ENCODE data around the gene SENP8. TPM values are rescaled to one million over a fixed set of nuclear protein-coding genes. Genes with fewer than 3 reads are reported as not detected.

Gene SENP8
- total RNA-seq, 2 experiments from 2014 or later = 1.2 to 1.3 TPM

- no peaks in the 10 kb centered on the region for H3K36me3 Mint-ChIP-seq (ENCODE audit: low read depth)
- no peaks in the 10 kb centered on the region for H3K27me3 Mint-ChIP-seq
- ChIA-PET CTCF (interaction anchor here (0.6 to 1.2 kb wide), 4 partner anchors 12 to 544 kb away, joined by 3 to 4 read pairs (median 3); no protein-coding TSS in a partner anchor), POLR2A (no interaction called here)
- no peak overlapping the region for H3K4me3 Mint-ChIP-seq
- no peaks in the 10 kb centered on the region for H3K9me3 Mint-ChIP-seq
- no peak for DNase-seq
- H3K27ac Mint-ChIP-seq = no peak overlapping the region
- H3K4me1 Mint-ChIP-seq = no peaks in the 10 kb centered on the region
Observed at GRCh38 chr15:72127724-72128322, 9.6 kb downstream of the SENP8 start.

- H3K27me3 Mint-ChIP-seq = no peaks in the 10 kb centered on the region
- no peaks in the 10 kb centered on the region for H3K36me3 Mint-ChIP-seq (ENCODE audit: low read depth)
Observed at GRCh38 chr15:72128359-72128758, 10.2 kb downstream of the SENP8 start.

GRCh38 chr15:72130272-72130671, 12.1 kb downstream of the SENP8 start:
- no peaks in the 10 kb centered on the region for H3K27me3 Mint-ChIP-seq
- ChIA-PET CTCF (interaction anchor here (0.6 to 1.2 kb wide), 2 partner anchors 38 to 391 kb away, joined by 3 to 4 read pairs; no protein-coding TSS in a partner anchor), POLR2A (no interaction called here)
- no peaks in the 10 kb centered on the region for H3K36me3 Mint-ChIP-seq (ENCODE audit: low read depth)
- no peak overlapping the region for H3K4me3 Mint-ChIP-seq
- no peak overlapping the region for H3K27ac Mint-ChIP-seq
- no peaks in the 10 kb centered on the region for H3K9me3 Mint-ChIP-seq
- no peak for DNase-seq
- H3K4me1 Mint-ChIP-seq = no peaks in the 10 kb centered on the region

More at GRCh38 chr15:72128359-72128758, 10.2 kb downstream of the SENP8 start:
- ChIA-PET CTCF (interaction anchor here (0.6 to 1.4 kb wide), 4 partner anchors 8 to 543 kb away, joined by 3 to 9 read pairs (median 3); no protein-coding TSS in a partner anchor), POLR2A (no interaction called here)
- H3K9me3 Mint-ChIP-seq = no peaks in the 10 kb centered on the region
- H3K27ac Mint-ChIP-seq = no peak overlapping the region
- H3K4me3 Mint-ChIP-seq = no peak overlapping the region
- no peak for DNase-seq
- H3K4me1 Mint-ChIP-seq = no peaks in the 10 kb centered on the region

- no peaks in the 10 kb centered on the region for H3K36me3 Mint-ChIP-seq (ENCODE audit: low read depth)
- POLR2A ChIA-PET = no interaction called here
- no peaks in the 10 kb centered on the region for H3K9me3 Mint-ChIP-seq
Observed at GRCh38 chr15:72131922-72132321, 13.7 kb downstream of the SENP8 start.

GRCh38 chr15:72133211-72133610, 15.0 kb downstream of the SENP8 start:
- H3K27ac Mint-ChIP-seq = no peak overlapping the region
- DNase-seq = no peak
- ChIA-PET CTCF (no interaction called here), POLR2A (no interaction called here)
- no peaks in the 10 kb centered on the region for H3K9me3 Mint-ChIP-seq
- H3K4me3 Mint-ChIP-seq = no peak overlapping the region
- no peaks in the 10 kb centered on the region for H3K4me1 Mint-ChIP-seq
- H3K36me3 Mint-ChIP-seq (ENCODE audit: low read depth) = no peaks in the 10 kb centered on the region
- H3K27me3 Mint-ChIP-seq = no peaks in the 10 kb centered on the region

More at GRCh38 chr15:72131922-72132321, 13.7 kb downstream of the SENP8 start:
- H3K4me3 Mint-ChIP-seq = no peak overlapping the region
- H3K27ac Mint-ChIP-seq = no peak overlapping the region
- CTCF ChIA-PET = no interaction called here
- no peaks in the 10 kb centered on the region for H3K4me1 Mint-ChIP-seq
- no peaks in the 10 kb centered on the region for H3K27me3 Mint-ChIP-seq
- DNase-seq = no peak

- no peaks in the 10 kb centered on the region for H3K27me3 Mint-ChIP-seq
- DNase-seq = no peak
- no peaks in the 10 kb centered on the region for H3K4me1 Mint-ChIP-seq
- no peak overlapping the region for H3K27ac Mint-ChIP-seq
- no peaks in the 10 kb centered on the region for H3K36me3 Mint-ChIP-seq (ENCODE audit: low read depth)
- H3K9me3 Mint-ChIP-seq = no peaks in the 10 kb centered on the region
- ChIA-PET CTCF (no interaction called here), POLR2A (no interaction called here)
- H3K4me3 Mint-ChIP-seq = no peak overlapping the region
Observed at GRCh38 chr15:72135719-72136118, 17.5 kb downstream of the SENP8 start.

GRCh38 chr15:72136170-72137051, 18.2 kb downstream of the SENP8 start:
- ChIA-PET CTCF (no interaction called here), POLR2A (no interaction called here)
- no peak overlapping the region for H3K27ac Mint-ChIP-seq

GRCh38 chr15:72139667-72140066, 21.5 kb downstream of the SENP8 start:
- Mint-ChIP-seq H3K4me1 (no peaks in the 10 kb centered on the region), H3K4me3 (no peak overlapping the region), H3K27ac (no peak overlapping the region), H3K36me3 (ENCODE audit: low read depth) (no peaks in the 10 kb centered on the region), H3K27me3 (no peaks in the 10 kb centered on the region), H3K9me3 (no peaks in the 10 kb centered on the region)
- no peak for DNase-seq
- CTCF ChIA-PET = interaction anchor here (1.1 to 1.5 kb wide), 2 partner anchors 12 to 20 kb away, joined by 3 read pairs; no protein-coding TSS in a partner anchor
- POLR2A ChIA-PET = no interaction called here

More at GRCh38 chr15:72136170-72137051, 18.2 kb downstream of the SENP8 start:
- Mint-ChIP-seq H3K4me1 (no peaks in the 10 kb centered on the region), H3K4me3 (no peak overlapping the region), H3K9me3 (no peaks in the 10 kb centered on the region), H3K36me3 (ENCODE audit: low read depth) (no peaks in the 10 kb centered on the region), H3K27me3 (no peaks in the 10 kb centered on the region)
- no peak for DNase-seq

- Mint-ChIP-seq H3K4me1 (no peaks in the 10 kb centered on the region), H3K27me3 (no peaks in the 10 kb centered on the region), H3K4me3 (no peak overlapping the region), H3K36me3 (ENCODE audit: low read depth) (no peaks in the 10 kb centered on the region), H3K9me3 (no peaks in the 10 kb centered on the region), H3K27ac (no peak overlapping the region)
- ChIA-PET POLR2A (no interaction called here), CTCF (interaction anchor here (0.6 to 1.5 kb wide), 3 partner anchors 12 to 401 kb away, joined by 3 read pairs; no protein-coding TSS in a partner anchor)
- no peak for DNase-seq
Observed at GRCh38 chr15:72140088-72140487, 21.9 kb downstream of the SENP8 start.

- H3K36me3 Mint-ChIP-seq (ENCODE audit: low read depth) = no peaks in the 10 kb centered on the region
- no peak for DNase-seq
- H3K9me3 Mint-ChIP-seq = no peaks in the 10 kb centered on the region
Observed at GRCh38 chr15:72141171-72142084, 23.2 kb downstream of the SENP8 start.

GRCh38 chr15:72146221-72146620, 28.0 kb downstream of the SENP8 start:
- no peak overlapping the region for H3K4me3 Mint-ChIP-seq
- no peaks in the 10 kb centered on the region for H3K9me3 Mint-ChIP-seq
- no peak for DNase-seq
- CTCF ChIA-PET = interaction anchor here (1.0 kb wide), 1 partner anchor 10 kb away, joined by 3 read pairs; no protein-coding TSS in a partner anchor
- no peak overlapping the region for H3K27ac Mint-ChIP-seq
- POLR2A ChIA-PET = no interaction called here
- H3K4me1 Mint-ChIP-seq = no peaks in the 10 kb centered on the region
- H3K36me3 Mint-ChIP-seq (ENCODE audit: low read depth) = no peaks in the 10 kb centered on the region
- no peaks in the 10 kb centered on the region for H3K27me3 Mint-ChIP-seq

More at GRCh38 chr15:72141171-72142084, 23.2 kb downstream of the SENP8 start:
- ChIA-PET CTCF (interaction anchor here (0.6 kb wide), 1 partner anchor 283 kb away, joined by 5 read pairs; no protein-coding TSS in a partner anchor), POLR2A (no interaction called here)
- Mint-ChIP-seq H3K27ac (no peak overlapping the region), H3K4me1 (no peaks in the 10 kb centered on the region), H3K27me3 (no peaks in the 10 kb centered on the region), H3K4me3 (no peak overlapping the region)

GRCh38 chr15:72146934-72147333, 28.7 kb downstream of the SENP8 start:
- H3K9me3 Mint-ChIP-seq = no peaks in the 10 kb centered on the region

More at GRCh38 chr15:72146934-72147333, 28.7 kb downstream of the SENP8 start:
- ChIA-PET CTCF (interaction anchor here (1.0 kb wide), 1 partner anchor 9 kb away, joined by 3 read pairs; no protein-coding TSS in a partner anchor), POLR2A (no interaction called here)
- H3K27ac Mint-ChIP-seq = no peak overlapping the region
- no peaks in the 10 kb centered on the region for H3K27me3 Mint-ChIP-seq
- no peak for DNase-seq
- no peak overlapping the region for H3K4me3 Mint-ChIP-seq
- H3K36me3 Mint-ChIP-seq (ENCODE audit: low read depth) = no peaks in the 10 kb centered on the region
- H3K4me1 Mint-ChIP-seq = no peaks in the 10 kb centered on the region
